Stomach (tissue), 4 donors: Measurements from ENCODE around the gene TMCO4.

Source experiments
- CTCF ChIP-seq, 7 experiments: fragments of 450-650 bp in 4 of 7; fragments of 200-600 bp in 3 of 7; sonication (generic) in 3 of 7; IDR thresholded peaks; one replicate each; pipeline ENCODE4 v1.5.1; 2016 to 2019; ENCODE audit warnings: antibody characterized with exemption in 7 of 7, control low read depth in 2 of 7, mild to moderate bottlenecking in 1 of 7
- EP300 ChIP-seq: sonication (generic); formaldehyde crosslinking; IDR thresholded peaks from one replicate; pipeline ENCODE4 v1.6.1; 2017; ENCODE audit warnings: antibody characterized with exemption
- POLR2A ChIP-seq, 4 donors: fragments of 450-650 bp; IDR thresholded peaks; one replicate each; pipeline ENCODE4 v1.6.1; 2016; ENCODE audit warnings: antibody characterized with exemption in 4 of 4, control low read depth in 2 of 4, mild to moderate bottlenecking in 1 of 4, moderate library complexity in 1 of 4

- TF ChIP-seq EP300 (no peak), CTCF (IDR thresholded peaks at IDR 0.05) (peak in 1 of 7 experiments; percentile 12), POLR2A (IDR thresholded peaks at IDR 0.05) (no peak)
Measured at GRCh38 chr1:19737104-19737825, 62.5 kb downstream of the TMCO4 start.
